ENCODE measurements around the gene VAT1L. TPM values are rescaled to one million over a fixed set of nuclear protein-coding genes. Genes with fewer than 3 reads are reported as not detected.

Gene VAT1L
- polyA plus RNA-seq, 1 of the 3 experiments (the other 2 are of a cell fraction) = 52.5 TPM

DNA sequence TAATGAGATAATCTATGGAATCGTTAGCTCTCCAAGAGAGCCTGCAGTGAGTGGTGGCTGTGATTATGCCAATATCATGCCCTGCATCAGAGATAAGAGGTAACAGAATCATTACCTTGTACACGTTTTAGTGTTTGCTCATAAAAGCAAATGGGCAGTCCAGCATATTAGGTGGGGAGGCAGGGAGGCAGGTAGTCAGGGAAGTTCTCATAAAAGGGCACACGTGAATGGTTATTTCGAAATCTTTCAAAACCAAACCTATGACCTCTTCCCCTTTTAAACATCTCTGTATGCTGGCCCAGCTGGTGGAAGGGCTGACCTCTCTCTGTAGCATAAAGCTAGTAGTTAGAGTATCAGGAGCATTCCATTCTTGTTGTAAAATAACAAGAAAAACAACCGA lies 51.7 kb downstream of the VAT1L start:
- H3K4me1 ChIP-seq (ENCODE audit: control insufficient read depth in 1 of 2, insufficient read depth in 2 of 2, low read depth in 1 of 2, low read length in 1 of 2) = peaks cover 0 to 8% of the 10 kb centered on the region in 2 experiments; a peak in 3 of 4 replicates
- DNase-seq = no peak
- H3F3A ChIP-seq (replicated peaks; ENCODE audit: insufficient read depth) = peaks cover 2% of the 10 kb centered on the region
- POLR2A ChIA-PET = no interaction called here
- H3K27me3 ChIP-seq (ENCODE audit: insufficient read depth) = no peaks in the 10 kb centered on the region
- H4K20me1 ChIP-seq (ENCODE audit: insufficient read depth) = no peaks in the 10 kb centered on the region
- H3K79me2 ChIP-seq (ENCODE audit: insufficient read depth) = 0 out of 2 replicates have a peak, but pooled peaks cover 3% of the 10 kb centered on the region
- H3K36me3 ChIP-seq (replicated peaks in 1 of 2; ENCODE audit: control insufficient read depth in 1 of 2, insufficient read depth in 2 of 2, low read length in 1 of 2) = no peaks in the 10 kb centered on the region
- no peaks in the 10 kb centered on the region for H3K9me3 ChIP-seq
- CTCF ChIA-PET = interaction anchor here (1.6 kb wide), 1 partner anchor 138 kb away, joined by 3 read pairs; no protein-coding TSS in a partner anchor
- 74% methylated on average over 5 of the region's 5 CpGs for WGBS (ENCODE audit: low lambda C conversion rate)
- no peak overlapping the region for H3K4me2 ChIP-seq
- H3K27ac ChIP-seq (ENCODE audit: low read depth in 2 of 2, low read length in 1 of 2) = no peak overlapping the region
- H3K9me2 ChIP-seq = no peaks in the 10 kb centered on the region
- no peak for TF ChIP-seq SMC3 (IDR thresholded peaks at IDR 0.05; ENCODE audit: low read depth, low read length)
- TF ChIP-seq, protein P1, sequence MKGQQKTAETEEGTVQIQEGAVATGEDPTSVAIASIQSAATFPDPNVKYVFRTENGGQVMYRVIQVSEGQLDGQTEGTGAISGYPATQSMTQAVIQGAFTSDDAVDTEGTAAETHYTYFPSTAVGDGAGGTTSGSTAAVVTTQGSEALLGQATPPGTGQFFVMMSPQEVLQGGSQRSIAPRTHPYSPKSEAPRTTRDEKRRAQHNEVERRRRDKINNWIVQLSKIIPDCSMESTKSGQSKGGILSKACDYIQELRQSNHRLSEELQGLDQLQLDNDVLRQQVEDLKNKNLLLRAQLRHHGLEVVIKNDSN (IDR thresholded peaks at IDR 0.05; ENCODE audit: borderline replicate concordance, low read depth) = no peak
- no peak for TF ChIP-seq MXI1 (IDR thresholded peaks at IDR 0.05; ENCODE audit: low read depth, low read length)
- no peak for TF ChIP-seq RFX5 (IDR thresholded peaks at IDR 0.05; ENCODE audit: low read length)
- no peak for TF ChIP-seq IRF3 (IDR thresholded peaks at IDR 0.05; ENCODE audit: low read depth, low read length)
- TF ChIP-seq, protein P2, sequence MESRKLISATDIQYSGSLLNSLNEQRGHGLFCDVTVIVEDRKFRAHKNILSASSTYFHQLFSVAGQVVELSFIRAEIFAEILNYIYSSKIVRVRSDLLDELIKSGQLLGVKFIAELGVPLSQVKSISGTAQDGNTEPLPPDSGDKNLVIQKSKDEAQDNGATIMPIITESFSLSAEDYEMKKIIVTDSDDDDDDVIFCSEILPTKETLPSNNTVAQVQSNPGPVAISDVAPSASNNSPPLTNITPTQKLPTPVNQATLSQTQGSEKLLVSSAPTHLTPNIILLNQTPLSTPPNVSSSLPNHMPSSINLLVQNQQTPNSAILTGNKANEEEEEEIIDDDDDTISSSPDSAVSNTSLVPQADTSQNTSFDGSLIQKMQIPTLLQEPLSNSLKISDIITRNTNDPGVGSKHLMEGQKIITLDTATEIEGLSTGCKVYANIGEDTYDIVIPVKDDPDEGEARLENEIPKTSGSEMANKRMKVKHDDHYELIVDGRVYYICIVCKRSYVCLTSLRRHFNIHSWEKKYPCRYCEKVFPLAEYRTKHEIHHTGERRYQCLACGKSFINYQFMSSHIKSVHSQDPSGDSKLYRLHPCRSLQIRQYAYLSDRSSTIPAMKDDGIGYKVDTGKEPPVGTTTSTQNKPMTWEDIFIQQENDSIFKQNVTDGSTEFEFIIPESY (IDR thresholded peaks at IDR 0.05; ENCODE audit: borderline replicate concordance, low read depth) = no peak
- no peak for TF ChIP-seq YY1 (IDR thresholded peaks at IDR 0.05; ENCODE audit: low read depth)
- TF ChIP-seq CHD2 (IDR thresholded peaks at IDR 0.05; ENCODE audit: low read length, partially characterized antibody) = no peak
- no peak for TF ChIP-seq GATA2 (CRISPR knock-in tag; IDR thresholded peaks at IDR 0.05)
- no peak for TF ChIP-seq USF2 (IDR thresholded peaks at IDR 0.05; ENCODE audit: borderline replicate concordance, low read depth, low read length)
- TF ChIP-seq SIN3A (IDR thresholded peaks at IDR 0.05; ENCODE audit: borderline replicate concordance, low read depth, low read length) = no peak
- TF ChIP-seq, protein P3, sequence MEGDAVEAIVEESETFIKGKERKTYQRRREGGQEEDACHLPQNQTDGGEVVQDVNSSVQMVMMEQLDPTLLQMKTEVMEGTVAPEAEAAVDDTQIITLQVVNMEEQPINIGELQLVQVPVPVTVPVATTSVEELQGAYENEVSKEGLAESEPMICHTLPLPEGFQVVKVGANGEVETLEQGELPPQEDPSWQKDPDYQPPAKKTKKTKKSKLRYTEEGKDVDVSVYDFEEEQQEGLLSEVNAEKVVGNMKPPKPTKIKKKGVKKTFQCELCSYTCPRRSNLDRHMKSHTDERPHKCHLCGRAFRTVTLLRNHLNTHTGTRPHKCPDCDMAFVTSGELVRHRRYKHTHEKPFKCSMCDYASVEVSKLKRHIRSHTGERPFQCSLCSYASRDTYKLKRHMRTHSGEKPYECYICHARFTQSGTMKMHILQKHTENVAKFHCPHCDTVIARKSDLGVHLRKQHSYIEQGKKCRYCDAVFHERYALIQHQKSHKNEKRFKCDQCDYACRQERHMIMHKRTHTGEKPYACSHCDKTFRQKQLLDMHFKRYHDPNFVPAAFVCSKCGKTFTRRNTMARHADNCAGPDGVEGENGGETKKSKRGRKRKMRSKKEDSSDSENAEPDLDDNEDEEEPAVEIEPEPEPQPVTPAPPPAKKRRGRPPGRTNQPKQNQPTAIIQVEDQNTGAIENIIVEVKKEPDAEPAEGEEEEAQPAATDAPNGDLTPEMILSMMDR (IDR thresholded peaks at IDR 0.05) = no peak
- no peak for TF ChIP-seq MEF2A (IDR thresholded peaks at IDR 0.05; ENCODE audit: borderline replicate concordance, low read depth)
- TF ChIP-seq NRF1 (IDR thresholded peaks at IDR 0.05; ENCODE audit: low read depth, low read length) = no peak
- no peak overlapping the region for H2AFZ ChIP-seq (ENCODE audit: low read depth)
- no peak overlapping the region for H3K4me3 ChIP-seq (ENCODE audit: low read depth in 2 of 2, low read length in 1 of 2)
- H3K9ac ChIP-seq = no peak overlapping the region
